IMR-90 (cell line): ENCODE results near the gene MAP1LC3B.

Source experiments
- BHLHE40 ChIP-seq: fragments of 150-350 bp; IDR thresholded peaks from 2 replicates; pipeline ENCODE4 v1.6.1; 2016; ENCODE audit warnings: mild to moderate bottlenecking, low read depth, low read length
- CTCF ChIP-seq: conservative IDR thresholded peaks from 2 replicates; pipeline ENCODE4 v1.5.1; 2012; ENCODE audit warnings: mild to moderate bottlenecking, low read depth, low read length, improper control_type of control experiment
- FOS ChIP-seq: fragments of 150-350 bp; IDR thresholded peaks from 2 replicates; pipeline ENCODE4 v1.6.1; 2016; ENCODE audit warnings: low read depth, low read length
- MAFK ChIP-seq: IDR thresholded peaks from 2 replicates; pipeline ENCODE4 v1.6.1; 2012; ENCODE audit warnings: low read depth, low read length, improper control_type of control experiment
- MAZ ChIP-seq: IDR thresholded peaks from 2 replicates; pipeline ENCODE4 v1.6.1; 2012; ENCODE audit warnings: low read depth, mild to moderate bottlenecking, low read length, improper control_type of control experiment, moderate library complexity, borderline replicate concordance
- POLR2A ChIP-seq: IDR thresholded peaks from 2 replicates; pipeline ENCODE4 v1.6.1; 2012; ENCODE audit warnings: mild to moderate bottlenecking, low read depth, low read length
- RAD21 ChIP-seq: IDR thresholded peaks from 2 replicates; pipeline ENCODE4 v1.6.1; 2012; ENCODE audit warnings: low read length, improper control_type of control experiment
- TF ChIP-seq, protein P1 (sequence below): fragments of 150-350 bp; IDR thresholded peaks from 2 replicates; pipeline ENCODE4 v1.6.1; 2017; ENCODE audit warnings: mild to moderate bottlenecking, antibody characterized with exemption, low read length, low read depth
- TF ChIP-seq, protein P2 (sequence below): fragments of 150-350 bp; IDR thresholded peaks from 2 replicates; pipeline ENCODE4 v1.6.1; 2016; ENCODE audit warnings: low read depth, mild to moderate bottlenecking, low read length, moderate library complexity, borderline replicate concordance

DNA sequence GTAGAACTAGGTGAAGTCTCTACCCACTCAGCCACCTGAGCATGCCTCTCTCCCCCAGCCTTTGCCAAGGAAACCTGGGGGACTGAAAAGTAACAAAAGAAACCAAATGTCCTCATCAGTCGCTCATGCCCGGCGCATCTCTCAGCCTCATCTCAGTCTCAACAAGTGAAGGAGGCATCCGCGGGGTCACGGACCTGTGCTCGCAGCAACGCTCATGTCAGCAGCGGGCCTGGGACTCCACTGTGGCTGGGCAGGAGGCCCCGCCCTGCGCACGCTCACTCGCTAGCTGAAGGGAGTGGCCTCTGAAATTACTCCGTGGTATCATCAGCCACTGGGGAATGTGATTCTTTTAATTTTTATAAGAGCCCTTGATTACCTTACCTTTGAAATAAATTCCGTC lies 31.3 kb downstream of the MAP1LC3B start:
- TF ChIP-seq CTCF (no peak), FOS (no peak), POLR2A (no peak), MAFK (no peak), BHLHE40 (no peak), RAD21 (no peak), MAZ (no peak)
- TF ChIP-seq, protein P1, sequence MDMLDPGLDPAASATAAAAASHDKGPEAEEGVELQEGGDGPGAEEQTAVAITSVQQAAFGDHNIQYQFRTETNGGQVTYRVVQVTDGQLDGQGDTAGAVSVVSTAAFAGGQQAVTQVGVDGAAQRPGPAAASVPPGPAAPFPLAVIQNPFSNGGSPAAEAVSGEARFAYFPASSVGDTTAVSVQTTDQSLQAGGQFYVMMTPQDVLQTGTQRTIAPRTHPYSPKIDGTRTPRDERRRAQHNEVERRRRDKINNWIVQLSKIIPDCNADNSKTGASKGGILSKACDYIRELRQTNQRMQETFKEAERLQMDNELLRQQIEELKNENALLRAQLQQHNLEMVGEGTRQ = no peak
- TF ChIP-seq, protein P2, sequence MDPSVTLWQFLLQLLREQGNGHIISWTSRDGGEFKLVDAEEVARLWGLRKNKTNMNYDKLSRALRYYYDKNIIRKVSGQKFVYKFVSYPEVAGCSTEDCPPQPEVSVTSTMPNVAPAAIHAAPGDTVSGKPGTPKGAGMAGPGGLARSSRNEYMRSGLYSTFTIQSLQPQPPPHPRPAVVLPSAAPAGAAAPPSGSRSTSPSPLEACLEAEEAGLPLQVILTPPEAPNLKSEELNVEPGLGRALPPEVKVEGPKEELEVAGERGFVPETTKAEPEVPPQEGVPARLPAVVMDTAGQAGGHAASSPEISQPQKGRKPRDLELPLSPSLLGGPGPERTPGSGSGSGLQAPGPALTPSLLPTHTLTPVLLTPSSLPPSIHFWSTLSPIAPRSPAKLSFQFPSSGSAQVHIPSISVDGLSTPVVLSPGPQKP = no peak
